ENCODE results near the gene DNAAF2. TPM values are rescaled to one million over a fixed set of nuclear protein-coding genes. Genes with fewer than 3 reads are reported as not detected.
A peak's percentile ranks its signal among the peaks of the same experiment; 100 is the strongest.

The DNAAF2 gene
- total RNA-seq, 2 donors from 2014 or later = 8.6 to 9.1 TPM

GRCh38 chr14:49633640-49634546 lies 1.2 kb downstream of the DNAAF2 start:
- DNase-seq (ENCODE audit: low spot score) = peak; percentile 77
- peak; percentile 67 for TF ChIP-seq CTCF (IDR thresholded peaks at IDR 0.05)
- peak; percentile 87 for ATAC-seq (ENCODE audit: insufficient number of reproducible peaks, low FRiP score, low read depth)
- no peaks in the 10 kb centered on the region for H3K36me3 ChIP-seq
- H3K4me1 ChIP-seq (ENCODE audit: control insufficient read depth in 1 of 2, low read depth in 2 of 2) = peaks cover 21 to 32% of the 10 kb centered on the region in 2 donors
- H3K27ac ChIP-seq = peak overlapping the region; percentile 93 to 98
- H3K4me3 ChIP-seq = peak overlapping the region; percentile 97
- no peaks in the 10 kb centered on the region for H3K27me3 ChIP-seq (replicated peaks; ENCODE audit: insufficient read depth)
- no peaks in the 10 kb centered on the region for H3K9me3 ChIP-seq

- Histone ChIP-seq H3K4me1 (ENCODE audit: control insufficient read depth in 1 of 2, low read depth in 2 of 2) (peaks cover 27 to 39% of the 10 kb centered on the region in 2 donors), H3K27me3 (replicated peaks; ENCODE audit: insufficient read depth) (no peaks in the 10 kb centered on the region), H3K9me3 (no peaks in the 10 kb centered on the region), H3K36me3 (peaks cover 7% of the 10 kb centered on the region), H3K27ac (peak overlapping the region in 1 of 2 donors; percentile 31), H3K4me3 (no peak overlapping the region)
- no peak for ATAC-seq (ENCODE audit: insufficient number of reproducible peaks, low FRiP score, low read depth)
- DNase-seq (ENCODE audit: low spot score) = no peak
- no peak for TF ChIP-seq CTCF (IDR thresholded peaks at IDR 0.05)
These were observed 10.9 kb downstream of the DNAAF2 start for GRCh38 chr14:49623941-49624839.

GRCh38 chr14:49623387-49623786 lies 11.7 kb downstream of the DNAAF2 start:
- no peak for TF ChIP-seq CTCF (IDR thresholded peaks at IDR 0.05)
- no peaks in the 10 kb centered on the region for H3K27me3 ChIP-seq (replicated peaks; ENCODE audit: insufficient read depth)
- DNase-seq (ENCODE audit: low spot score) (no peak), ATAC-seq (ENCODE audit: insufficient number of reproducible peaks, low FRiP score, low read depth) (no peak)
- peaks cover 31 to 47% of the 10 kb centered on the region in 2 donors for H3K4me1 ChIP-seq (ENCODE audit: control insufficient read depth in 1 of 2, low read depth in 2 of 2)
- no peak overlapping the region for H3K27ac ChIP-seq
- no peak overlapping the region for H3K4me3 ChIP-seq
- no peaks in the 10 kb centered on the region for H3K9me3 ChIP-seq
- H3K36me3 ChIP-seq = peaks cover 7% of the 10 kb centered on the region

- DNase-seq (ENCODE audit: low spot score) (no peak), ATAC-seq (ENCODE audit: insufficient number of reproducible peaks, low FRiP score, low read depth) (no peak)
- no peak overlapping the region for H3K27ac ChIP-seq
- H3K36me3 ChIP-seq = peaks cover 10% of the 10 kb centered on the region
- peak overlapping the region; percentile 95 for H3K4me3 ChIP-seq
- no peaks in the 10 kb centered on the region for H3K9me3 ChIP-seq
- peaks cover 31 to 50% of the 10 kb centered on the region in 2 donors for H3K4me1 ChIP-seq (ENCODE audit: control insufficient read depth in 1 of 2, low read depth in 2 of 2)
- H3K27me3 ChIP-seq (replicated peaks; ENCODE audit: insufficient read depth) = no peaks in the 10 kb centered on the region
- no peak for TF ChIP-seq CTCF (IDR thresholded peaks at IDR 0.05)
These were observed 12.9 kb downstream of the DNAAF2 start for GRCh38 chr14:49622022-49622607.
